Calu3 (cell line): ENCODE measurements around the gene PLEKHA5. TPM values are rescaled to one million over a fixed set of nuclear protein-coding genes. Genes with fewer than 3 reads are reported as not detected.
"Not testable (repeated sequence)": the region's sequence is repeated elsewhere in the genome, so short reads cannot be mapped to it uniquely, and the experiment has no call there.

Source experiments
- BruUV-seq: library from RNA; stranded (reverse); fragments of 400-500 nt; replicated peaks from 2 replicates; lab custom pipeline; 2021; lab: Mats Ljungman, UMichigan
- CTCF ChIA-PET: fragments of 300-600 bp; sonication (Branson Sonifier 250); formaldehyde crosslinking; loops from one replicate; lab custom pipeline; 2022; ENCODE audit warnings: antibody characterized with exemption; lab: Charles Lee
- DNase-seq: peaks from one replicate; pipeline ENCODE4 v3.0.0; 2022
- H3K27ac Mint-ChIP-seq: one replicate; pipeline ENCODE4 v1.8.0; 2022; ENCODE audit warnings: mixed read lengths; ENCODE audit not compliant: unreplicated experiment
- H3K27me3 Mint-ChIP-seq: one replicate; pipeline ENCODE4 v1.8.0; 2022; ENCODE audit warnings: mixed read lengths; ENCODE audit not compliant: unreplicated experiment
- H3K36me3 Mint-ChIP-seq: one replicate; pipeline ENCODE4 v1.8.0; 2022; ENCODE audit warnings: mild to moderate bottlenecking, moderate library complexity, mixed read lengths; ENCODE audit not compliant: insufficient read depth, unreplicated experiment
- H3K4me1 Mint-ChIP-seq: one replicate; pipeline ENCODE4 v1.8.0; 2022; ENCODE audit warnings: mild to moderate bottlenecking, low read depth, mixed read lengths; ENCODE audit not compliant: unreplicated experiment
- H3K4me3 Mint-ChIP-seq: one replicate; pipeline ENCODE4 v1.8.0; 2022; ENCODE audit warnings: mild to moderate bottlenecking, low read depth, moderate library complexity, mixed read lengths; ENCODE audit not compliant: unreplicated experiment
- H3K9me3 Mint-ChIP-seq: one replicate; pipeline ENCODE4 v1.8.0; 2022; ENCODE audit warnings: low read depth, mixed read lengths; ENCODE audit not compliant: unreplicated experiment
- intact Hi-C: fragments of 100-400 bp; cut with micrococcal nuclease; formaldehyde crosslinking; loops from one replicate; pipeline ENCODE4 v1.10.0; 2022; ENCODE audit not compliant: unreplicated experiment
- total RNA-seq: library from RNA; stranded (reverse); gene quantifications from 2 replicates; pipeline ENCODE4 v1.2.3, GENCODE V29; 2022
- TF ChIP-seq, protein P1 (sequence below): fragments of 200-600 bp; IDR thresholded peaks from one replicate; pipeline ENCODE4 v1.8.0; 2022; ENCODE audit warnings: antibody characterized with exemption; ENCODE audit not compliant: unreplicated experiment

The PLEKHA5 gene
- total RNA-seq, 1 experiment from 2014 or later, result 57.9 TPM

GRCh38 chr12:19167708-19168107 lies 38.2 kb downstream of the PLEKHA5 start:
- no TSS peak for BruUV-seq
- H3K4me3 Mint-ChIP-seq, result no peak overlapping the region
- H3K27me3 Mint-ChIP-seq, result no peaks in the 10 kb centered on the region
- H3K9me3 Mint-ChIP-seq, result no peaks in the 10 kb centered on the region
- no peak overlapping the region for H3K27ac Mint-ChIP-seq
- peaks cover 48% of the 10 kb centered on the region for H3K4me1 Mint-ChIP-seq
- no peak for DNase-seq
- CTCF ChIA-PET, result no interaction called here
- H3K36me3 Mint-ChIP-seq, result peaks cover 8% of the 10 kb centered on the region
- intact Hi-C loops, result no loop called here
- TF ChIP-seq, protein P1, sequence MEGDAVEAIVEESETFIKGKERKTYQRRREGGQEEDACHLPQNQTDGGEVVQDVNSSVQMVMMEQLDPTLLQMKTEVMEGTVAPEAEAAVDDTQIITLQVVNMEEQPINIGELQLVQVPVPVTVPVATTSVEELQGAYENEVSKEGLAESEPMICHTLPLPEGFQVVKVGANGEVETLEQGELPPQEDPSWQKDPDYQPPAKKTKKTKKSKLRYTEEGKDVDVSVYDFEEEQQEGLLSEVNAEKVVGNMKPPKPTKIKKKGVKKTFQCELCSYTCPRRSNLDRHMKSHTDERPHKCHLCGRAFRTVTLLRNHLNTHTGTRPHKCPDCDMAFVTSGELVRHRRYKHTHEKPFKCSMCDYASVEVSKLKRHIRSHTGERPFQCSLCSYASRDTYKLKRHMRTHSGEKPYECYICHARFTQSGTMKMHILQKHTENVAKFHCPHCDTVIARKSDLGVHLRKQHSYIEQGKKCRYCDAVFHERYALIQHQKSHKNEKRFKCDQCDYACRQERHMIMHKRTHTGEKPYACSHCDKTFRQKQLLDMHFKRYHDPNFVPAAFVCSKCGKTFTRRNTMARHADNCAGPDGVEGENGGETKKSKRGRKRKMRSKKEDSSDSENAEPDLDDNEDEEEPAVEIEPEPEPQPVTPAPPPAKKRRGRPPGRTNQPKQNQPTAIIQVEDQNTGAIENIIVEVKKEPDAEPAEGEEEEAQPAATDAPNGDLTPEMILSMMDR, result no peak

- Mint-ChIP-seq H3K4me1 (peaks cover 43% of the 10 kb centered on the region), H3K4me3 (no peak overlapping the region), H3K36me3 (peaks cover 8% of the 10 kb centered on the region), H3K27me3 (no peaks in the 10 kb centered on the region), H3K9me3 (no peaks in the 10 kb centered on the region), H3K27ac (no peak overlapping the region)
- no peak for DNase-seq
- CTCF ChIA-PET, result interaction anchor here (0.7 kb wide), 1 partner anchor 24 kb away, joined by 4 read pairs; no protein-coding TSS in a partner anchor
- no TSS peak for BruUV-seq
- intact Hi-C loops, result no loop called here
- TF ChIP-seq, protein P1, result no peak
Observed at GRCh38 chr12:19168644-19169043, 39.1 kb downstream of the PLEKHA5 start.

DNA sequence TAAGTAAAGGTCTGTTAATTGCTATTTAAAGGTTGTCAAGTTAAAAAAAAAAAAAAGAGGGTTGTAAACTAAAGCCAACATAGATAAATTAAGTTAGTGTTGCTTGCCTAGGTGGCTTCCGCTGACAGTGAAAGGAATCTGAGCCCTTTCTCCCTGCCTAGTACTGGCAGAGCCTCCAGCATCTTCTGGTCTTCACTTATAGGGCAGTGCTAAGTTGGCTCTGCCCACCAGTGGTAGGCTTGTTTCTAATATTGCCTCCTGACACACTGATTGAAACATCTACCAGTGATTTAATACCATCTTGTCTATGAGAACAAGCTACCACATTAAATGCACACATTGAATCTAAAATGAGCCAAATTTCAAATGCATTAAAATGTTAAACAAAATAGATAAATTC lies 39.7 kb downstream of the PLEKHA5 start:
- Mint-ChIP-seq H3K27ac (no peak overlapping the region), H3K27me3 (no peaks in the 10 kb centered on the region), H3K4me3 (no peak overlapping the region), H3K9me3 (no peaks in the 10 kb centered on the region), H3K36me3 (peaks cover 8% of the 10 kb centered on the region), H3K4me1 (peaks cover 37% of the 10 kb centered on the region)
- TF ChIP-seq, protein P1, result no peak
- DNase-seq, result no peak
- CTCF ChIA-PET, result interaction anchor here (0.7 kb wide), 1 partner anchor 23 kb away, joined by 4 read pairs; no protein-coding TSS in a partner anchor
- intact Hi-C loops, result no loop called here
- BruUV-seq, result no TSS peak

DNA sequence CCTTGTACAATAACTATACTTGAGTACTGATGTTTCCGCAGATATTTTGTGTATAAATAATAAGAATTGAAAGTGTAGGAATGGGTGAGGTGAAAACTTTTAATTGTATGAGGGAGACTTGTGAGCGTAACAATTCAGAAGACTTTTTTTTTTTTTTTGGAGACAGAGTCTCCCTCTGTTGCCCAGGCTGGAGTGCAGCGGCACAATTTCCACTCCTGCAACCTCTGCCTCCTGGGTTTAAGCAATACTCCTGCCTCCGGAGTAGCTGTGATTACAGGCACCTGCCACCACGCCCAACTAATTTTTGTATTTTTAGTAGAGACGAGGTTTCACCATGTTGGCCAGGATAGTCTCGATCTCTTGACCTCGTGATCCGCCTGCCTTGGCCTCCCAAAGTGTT lies 40.8 kb downstream of the PLEKHA5 start:
- H3K9me3 Mint-ChIP-seq, DNase-seq, H3K4me3 Mint-ChIP-seq, H3K36me3 Mint-ChIP-seq, H3K27ac Mint-ChIP-seq, intact Hi-C loops, H3K27me3 Mint-ChIP-seq, BruUV-seq, CTCF ChIA-PET: not testable (repeated sequence)
- H3K4me1 Mint-ChIP-seq, result peaks cover 26% of the 10 kb centered on the region

- no TSS peak for BruUV-seq
- Mint-ChIP-seq H3K4me3 (no peak overlapping the region), H3K36me3 (peaks cover under 1% of the 10 kb centered on the region), H3K9me3 (no peaks in the 10 kb centered on the region), H3K27me3 (no peaks in the 10 kb centered on the region), H3K4me1 (peaks cover 12% of the 10 kb centered on the region), H3K27ac (no peak overlapping the region)
- no peak for DNase-seq
- TF ChIP-seq, protein P1, result no peak
- intact Hi-C loops, result no loop called here
- CTCF ChIA-PET, result interaction anchor here (0.6 to 0.9 kb wide), 2 partner anchors 51 to 1390 kb away, joined by 3 read pairs; no protein-coding TSS in a partner anchor
Observed at GRCh38 chr12:19171731-19172130, 42.2 kb downstream of the PLEKHA5 start.
